ENCODE results near the gene SCD.

DNA sequence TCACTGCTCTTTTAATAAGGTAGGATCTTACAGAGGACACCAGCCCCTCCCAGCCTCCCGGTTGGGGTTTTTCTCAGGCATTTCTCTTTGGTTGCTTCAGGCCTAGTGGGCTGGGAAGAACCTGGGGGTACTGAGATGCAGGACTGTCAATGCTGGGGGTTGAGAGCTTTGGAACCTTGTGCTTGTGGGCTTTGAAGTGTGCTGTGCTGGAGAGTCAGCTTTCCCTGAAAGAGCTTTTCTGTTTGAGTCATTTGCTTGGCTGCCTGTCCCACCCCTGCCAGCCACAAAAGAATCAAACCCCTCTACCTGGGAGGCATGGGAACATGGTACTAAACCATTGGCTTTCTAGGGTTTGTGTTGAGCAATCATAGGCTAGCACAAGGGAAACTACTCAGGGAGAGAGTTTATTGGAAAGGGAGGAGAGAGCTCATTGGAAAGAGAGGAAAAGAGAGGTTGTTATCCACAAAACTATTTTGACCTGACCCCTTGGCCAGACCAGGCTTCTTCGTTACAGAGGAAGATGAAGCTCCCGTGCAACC, 1.4 kb downstream of the SCD start:
- no peak for TF ChIP-seq CTCF (IDR thresholded peaks at IDR 0.05)
- no peak for TF ChIP-seq POLR2A (IDR thresholded peaks at IDR 0.05; ENCODE audit: low read depth)
